SK-N-SH treated with all-trans-retinoic acid at 6 μM for 48 hours (cell line): Measurements from ENCODE around the gene KIF20B.

Experiments used
- CREB5 ChIP-seq: fragments of 250-450 bp; sonication (Bioruptor Pico); IDR thresholded peaks from 2 replicates; pipeline ENCODE4 v1.5.1; 2020; ENCODE audit warnings: low read depth, mild to moderate bottlenecking, moderate library complexity
- PATZ1 ChIP-seq: fragments of 250-450 bp; sonication (Bioruptor Pico); IDR thresholded peaks from 2 replicates; pipeline ENCODE4 v1.8.0; 2020; ENCODE audit warnings: mild to moderate bottlenecking, moderate library complexity, borderline replicate concordance
- POU6F1 ChIP-seq: fragments of 250-450 bp; sonication (Bioruptor Pico); IDR thresholded peaks from 2 replicates; pipeline ENCODE4 v1.8.0; 2021; ENCODE audit warnings: low read depth, mild to moderate bottlenecking, moderate library complexity, borderline replicate concordance

GRCh38 chr10:89795840-89796239 is 94.5 kb downstream of the KIF20B start:
- no peak for TF ChIP-seq PATZ1 (CRISPR knock-in tag)
- TF ChIP-seq POU6F1 (CRISPR knock-in tag) = no peak
- no peak for TF ChIP-seq CREB5 (CRISPR knock-in tag)
